PC-3 (cell line): ENCODE measurements around the gene SMPD2. TPM values are rescaled to one million over a fixed set of nuclear protein-coding genes. Genes with fewer than 3 reads are reported as not detected.
A peak's percentile ranks its signal among the peaks of the same experiment; 100 is the strongest.

Source experiments
- ATAC-seq: fragments of 200-7000 bp; cut with Tn5 transposase; 2 replicates; pipeline ENCODE4 v1.9.1; 2020; ENCODE audit warnings: mild to moderate bottlenecking, moderate library complexity
- BruUV-seq: library from RNA; stranded (reverse); fragments of 400-500 nt; replicated peaks from 2 replicates; lab custom pipeline; 2021; lab: Mats Ljungman, UMichigan
- CTCF ChIA-PET: fragments of 300-600 bp; sonication (Branson Sonifier 250); formaldehyde crosslinking; loops from one replicate; lab custom pipeline; 2022; ENCODE audit warnings: antibody characterized with exemption; lab: Charles Lee
- POLR2A ChIA-PET: fragments of 300-600 bp; sonication (Branson Sonifier 250); formaldehyde crosslinking; loops from one replicate; lab custom pipeline; 2022; ENCODE audit warnings: antibody characterized with exemption; ENCODE audit not compliant: unreplicated experiment; lab: Charles Lee
- DNase-seq: peaks from one replicate; pipeline ENCODE4 v3.0.0-alpha.2; 2015
- H2AFZ ChIP-seq: fragments of 300-600 bp; sonication (generic); 2 replicates; pipeline ENCODE4 v1.6.0; 2016; ENCODE audit warnings: antibody characterized with exemption, low read length
- H3F3A ChIP-seq: fragments of 300-600 bp; sonication (generic); one replicate; pipeline ENCODE4 v1.6.0; 2017; ENCODE audit warnings: antibody characterized with exemption, low read length, control low read depth, mild to moderate bottlenecking; ENCODE audit not compliant: unreplicated experiment
- H3K27ac ChIP-seq: fragments of 300-600 bp; sonication (generic); 2 replicates; pipeline ENCODE4 v1.5.1; 2016; ENCODE audit warnings: mild to moderate bottlenecking, low read length
- H3K27me3 ChIP-seq: fragments of 300-600 bp; sonication (generic); 2 replicates; pipeline ENCODE4 v1.6.1; 2016; ENCODE audit warnings: low read length, mixed read lengths
- H3K36me3 ChIP-seq: fragments of 300-600 bp; sonication (generic); 2 replicates; pipeline ENCODE4 v1.6.1; 2016; ENCODE audit warnings: low read depth, mixed run types, low read length, mixed read lengths
- H3K4me1 ChIP-seq: fragments of 300-600 bp; sonication (generic); 2 replicates; pipeline ENCODE4 v1.5.1; 2016; ENCODE audit warnings: low read length; ENCODE audit not compliant: insufficient read depth
- H3K4me2 ChIP-seq: fragments of 300-600 bp; sonication (generic); 2 replicates; pipeline ENCODE4 v1.6.0; 2016; ENCODE audit warnings: low read length
- H3K4me3 ChIP-seq: fragments of 300-600 bp; sonication (generic); 2 replicates; pipeline ENCODE4 v1.5.1; 2016; ENCODE audit warnings: mild to moderate bottlenecking, low read length, mixed read lengths
- H3K79me2 ChIP-seq: fragments of 300-600 bp; sonication (generic); 2 replicates; pipeline ENCODE4 v1.6.1; 2017; ENCODE audit warnings: low read length, mixed read lengths
- H3K9ac ChIP-seq: fragments of 300-600 bp; sonication (generic); 2 replicates; pipeline ENCODE4 v1.6.0; 2016; ENCODE audit warnings: mild to moderate bottlenecking, low read length
- H3K9me2 ChIP-seq: fragments of 300-600 bp; sonication (generic); replicated peaks from 2 replicates; pipeline ENCODE4 v1.6.1; 2016; ENCODE audit warnings: mixed run types, low read length, mixed read lengths
- H3K9me3 ChIP-seq: fragments of 300-600 bp; sonication (generic); 2 replicates; pipeline ENCODE4 v1.6.1; 2016; ENCODE audit warnings: low read length, mixed read lengths
- H4K20me1 ChIP-seq: fragments of 300-600 bp; sonication (generic); 2 replicates; pipeline ENCODE4 v1.6.1; 2016; ENCODE audit warnings: low read length, mixed read lengths
- CTCF ChIP-seq: fragments of 300-600 bp; sonication (generic); conservative IDR thresholded peaks from 2 replicates; pipeline ENCODE4 v1.5.1; 2017; ENCODE audit warnings: antibody characterized with exemption, low read depth, mild to moderate bottlenecking, low read length
- EZH2 ChIP-seq: fragments of 300-600 bp; sonication (generic); IDR thresholded peaks from one replicate; pipeline ENCODE4 v1.6.1; 2017; ENCODE audit warnings: antibody characterized with exemption, mild to moderate bottlenecking, low read length; ENCODE audit not compliant: unreplicated experiment
- EZH2phosphoT487 ChIP-seq: fragments of 300-600 bp; sonication (generic); IDR thresholded peaks from 2 replicates; pipeline ENCODE4 v1.6.1; 2018; ENCODE audit warnings: mild to moderate bottlenecking, antibody characterized with exemption, low read length, borderline replicate concordance
- intact Hi-C: fragments of 100-400 bp; cut with micrococcal nuclease; formaldehyde crosslinking; loops from 2 replicates; pipeline ENCODE4 v1.9.0; 2023
- total RNA-seq: library from RNA; depleted of rRNA; stranded (reverse); fragments of >200 nt; gene quantifications from 2 replicates; pipeline ENCODE4 v1.2.3, GENCODE V29; 2014; rRNA removed

The SMPD2 gene
- total RNA-seq, 1 experiment from 2014 or later, result 12.6 TPM

- no TSS peak for BruUV-seq
- CTCF ChIA-PET, result interaction anchor here (0.6 kb wide), 1 partner anchor 22 kb away, joined by 3 read pairs; no protein-coding TSS in a partner anchor
- peak overlapping the region; percentile 28; the same call in 1 of the 2 replicates for H3K4me2 ChIP-seq
- no peaks in the 10 kb centered on the region for H3K9me3 ChIP-seq
- DNase-seq (peak; percentile 62), ATAC-seq (peak; percentile 89)
- no peaks in the 10 kb centered on the region for H3K36me3 ChIP-seq
- intact Hi-C loops, result no loop called here
- no peak overlapping the region for H3K9ac ChIP-seq
- no peaks in the 10 kb centered on the region for H4K20me1 ChIP-seq
- peaks cover 15% of the 10 kb centered on the region for H3K4me1 ChIP-seq
- no peak for TF ChIP-seq EZH2phosphoT487
- no peak for TF ChIP-seq EZH2
- TF ChIP-seq CTCF, result no peak
- no peak overlapping the region for H3K27ac ChIP-seq
- no peak overlapping the region for H3K4me3 ChIP-seq
- H3K27me3 ChIP-seq, result no peaks in the 10 kb centered on the region
- no peaks in the 10 kb centered on the region for H3K79me2 ChIP-seq
- POLR2A ChIA-PET, result no interaction called here
- H3K9me2 ChIP-seq, result no peaks in the 10 kb centered on the region
- no peak overlapping the region; the same call in 1 of the 2 replicates for H2AFZ ChIP-seq
- H3F3A ChIP-seq, result peaks cover 3% of the 10 kb centered on the region
These were observed 50.8 kb downstream of the SMPD2 start for GRCh38 chr6:109491207-109491938.

Other genes with a start within 250 kb of the SMPD2 start
- 89.2 and 95.6 TPM in 2 replicates for gene CD164, start 58.3 kb upstream of the SMPD2 start, total RNA-seq
- gene PPIL6, start 96 bp upstream of the SMPD2 start, total RNA-seq, result 0.62 and 2.1 TPM in 2 replicates
- 9.1 and 17.9 TPM in 2 replicates for gene MICAL1, start 15.0 kb downstream of the SMPD2 start, total RNA-seq
- 4.5 and 6.1 TPM in 2 replicates for gene ZBTB24, start 42.5 kb downstream of the SMPD2 start, total RNA-seq